Measurements from ENCODE around the gene TMEM231. TPM values are rescaled to one million over a fixed set of nuclear protein-coding genes. Genes with fewer than 3 reads are reported as not detected.

Gene TMEM231
- total and polyA plus RNA-seq, 2 of the 8 experiments (the other 6 are each of a cell fraction or from before 2014, with no cell fraction given) = 8.3 to 26.7 TPM

DNA sequence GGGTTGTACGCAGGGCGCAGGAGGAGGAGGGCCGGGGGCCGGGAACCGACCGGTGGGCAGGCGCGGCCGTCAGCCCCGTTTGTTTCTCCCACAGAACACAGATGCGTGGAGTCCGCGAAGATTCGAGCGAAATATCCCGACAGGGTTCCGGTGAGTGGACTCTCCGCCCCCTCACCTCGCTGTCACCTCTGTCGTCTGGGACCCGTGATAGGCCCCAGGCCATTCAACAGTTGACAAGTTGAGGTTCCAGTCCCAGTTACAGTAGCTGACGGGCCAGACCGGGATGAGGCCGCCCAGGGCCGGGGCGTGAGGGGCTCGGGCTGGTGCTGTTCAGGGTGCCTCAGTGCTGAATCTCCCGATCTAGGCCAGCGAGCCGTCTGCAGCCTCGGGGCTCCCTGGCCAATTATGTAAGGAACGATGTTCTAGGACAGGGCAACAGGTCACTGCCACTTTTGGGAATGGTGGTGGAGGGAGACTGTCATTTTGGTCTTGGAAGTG lies 10.8 kb upstream of the TMEM231 start (continued):
- TF ChIP-seq, protein P1, sequence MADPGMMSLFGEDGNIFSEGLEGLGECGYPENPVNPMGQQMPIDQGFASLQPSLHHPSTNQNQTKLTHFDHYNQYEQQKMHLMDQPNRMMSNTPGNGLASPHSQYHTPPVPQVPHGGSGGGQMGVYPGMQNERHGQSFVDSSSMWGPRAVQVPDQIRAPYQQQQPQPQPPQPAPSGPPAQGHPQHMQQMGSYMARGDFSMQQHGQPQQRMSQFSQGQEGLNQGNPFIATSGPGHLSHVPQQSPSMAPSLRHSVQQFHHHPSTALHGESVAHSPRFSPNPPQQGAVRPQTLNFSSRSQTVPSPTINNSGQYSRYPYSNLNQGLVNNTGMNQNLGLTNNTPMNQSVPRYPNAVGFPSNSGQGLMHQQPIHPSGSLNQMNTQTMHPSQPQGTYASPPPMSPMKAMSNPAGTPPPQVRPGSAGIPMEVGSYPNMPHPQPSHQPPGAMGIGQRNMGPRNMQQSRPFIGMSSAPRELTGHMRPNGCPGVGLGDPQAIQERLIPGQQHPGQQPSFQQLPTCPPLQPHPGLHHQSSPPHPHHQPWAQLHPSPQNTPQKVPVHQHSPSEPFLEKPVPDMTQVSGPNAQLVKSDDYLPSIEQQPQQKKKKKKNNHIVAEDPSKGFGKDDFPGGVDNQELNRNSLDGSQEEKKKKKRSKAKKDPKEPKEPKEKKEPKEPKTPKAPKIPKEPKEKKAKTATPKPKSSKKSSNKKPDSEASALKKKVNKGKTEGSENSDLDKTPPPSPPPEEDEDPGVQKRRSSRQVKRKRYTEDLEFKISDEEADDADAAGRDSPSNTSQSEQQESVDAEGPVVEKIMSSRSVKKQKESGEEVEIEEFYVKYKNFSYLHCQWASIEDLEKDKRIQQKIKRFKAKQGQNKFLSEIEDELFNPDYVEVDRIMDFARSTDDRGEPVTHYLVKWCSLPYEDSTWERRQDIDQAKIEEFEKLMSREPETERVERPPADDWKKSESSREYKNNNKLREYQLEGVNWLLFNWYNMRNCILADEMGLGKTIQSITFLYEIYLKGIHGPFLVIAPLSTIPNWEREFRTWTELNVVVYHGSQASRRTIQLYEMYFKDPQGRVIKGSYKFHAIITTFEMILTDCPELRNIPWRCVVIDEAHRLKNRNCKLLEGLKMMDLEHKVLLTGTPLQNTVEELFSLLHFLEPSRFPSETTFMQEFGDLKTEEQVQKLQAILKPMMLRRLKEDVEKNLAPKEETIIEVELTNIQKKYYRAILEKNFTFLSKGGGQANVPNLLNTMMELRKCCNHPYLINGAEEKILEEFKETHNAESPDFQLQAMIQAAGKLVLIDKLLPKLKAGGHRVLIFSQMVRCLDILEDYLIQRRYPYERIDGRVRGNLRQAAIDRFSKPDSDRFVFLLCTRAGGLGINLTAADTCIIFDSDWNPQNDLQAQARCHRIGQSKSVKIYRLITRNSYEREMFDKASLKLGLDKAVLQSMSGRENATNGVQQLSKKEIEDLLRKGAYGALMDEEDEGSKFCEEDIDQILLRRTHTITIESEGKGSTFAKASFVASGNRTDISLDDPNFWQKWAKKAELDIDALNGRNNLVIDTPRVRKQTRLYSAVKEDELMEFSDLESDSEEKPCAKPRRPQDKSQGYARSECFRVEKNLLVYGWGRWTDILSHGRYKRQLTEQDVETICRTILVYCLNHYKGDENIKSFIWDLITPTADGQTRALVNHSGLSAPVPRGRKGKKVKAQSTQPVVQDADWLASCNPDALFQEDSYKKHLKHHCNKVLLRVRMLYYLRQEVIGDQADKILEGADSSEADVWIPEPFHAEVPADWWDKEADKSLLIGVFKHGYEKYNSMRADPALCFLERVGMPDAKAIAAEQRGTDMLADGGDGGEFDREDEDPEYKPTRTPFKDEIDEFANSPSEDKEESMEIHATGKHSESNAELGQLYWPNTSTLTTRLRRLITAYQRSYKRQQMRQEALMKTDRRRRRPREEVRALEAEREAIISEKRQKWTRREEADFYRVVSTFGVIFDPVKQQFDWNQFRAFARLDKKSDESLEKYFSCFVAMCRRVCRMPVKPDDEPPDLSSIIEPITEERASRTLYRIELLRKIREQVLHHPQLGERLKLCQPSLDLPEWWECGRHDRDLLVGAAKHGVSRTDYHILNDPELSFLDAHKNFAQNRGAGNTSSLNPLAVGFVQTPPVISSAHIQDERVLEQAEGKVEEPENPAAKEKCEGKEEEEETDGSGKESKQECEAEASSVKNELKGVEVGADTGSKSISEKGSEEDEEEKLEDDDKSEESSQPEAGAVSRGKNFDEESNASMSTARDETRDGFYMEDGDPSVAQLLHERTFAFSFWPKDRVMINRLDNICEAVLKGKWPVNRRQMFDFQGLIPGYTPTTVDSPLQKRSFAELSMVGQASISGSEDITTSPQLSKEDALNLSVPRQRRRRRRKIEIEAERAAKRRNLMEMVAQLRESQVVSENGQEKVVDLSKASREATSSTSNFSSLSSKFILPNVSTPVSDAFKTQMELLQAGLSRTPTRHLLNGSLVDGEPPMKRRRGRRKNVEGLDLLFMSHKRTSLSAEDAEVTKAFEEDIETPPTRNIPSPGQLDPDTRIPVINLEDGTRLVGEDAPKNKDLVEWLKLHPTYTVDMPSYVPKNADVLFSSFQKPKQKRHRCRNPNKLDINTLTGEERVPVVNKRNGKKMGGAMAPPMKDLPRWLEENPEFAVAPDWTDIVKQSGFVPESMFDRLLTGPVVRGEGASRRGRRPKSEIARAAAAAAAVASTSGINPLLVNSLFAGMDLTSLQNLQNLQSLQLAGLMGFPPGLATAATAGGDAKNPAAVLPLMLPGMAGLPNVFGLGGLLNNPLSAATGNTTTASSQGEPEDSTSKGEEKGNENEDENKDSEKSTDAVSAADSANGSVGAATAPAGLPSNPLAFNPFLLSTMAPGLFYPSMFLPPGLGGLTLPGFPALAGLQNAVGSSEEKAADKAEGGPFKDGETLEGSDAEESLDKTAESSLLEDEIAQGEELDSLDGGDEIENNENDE (IDR thresholded peaks at IDR 0.05; ENCODE audit: insufficient replicate concordance, low read length) = no peak
- TF ChIP-seq, protein P2, sequence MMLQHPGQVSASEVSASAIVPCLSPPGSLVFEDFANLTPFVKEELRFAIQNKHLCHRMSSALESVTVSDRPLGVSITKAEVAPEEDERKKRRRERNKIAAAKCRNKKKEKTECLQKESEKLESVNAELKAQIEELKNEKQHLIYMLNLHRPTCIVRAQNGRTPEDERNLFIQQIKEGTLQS (IDR thresholded peaks at IDR 0.05; ENCODE audit: insufficient read depth, low read depth, low read length) = no peak
- TF ChIP-seq KDM5A (IDR thresholded peaks at IDR 0.05; ENCODE audit: low read length) = 0 out of 2 replicates have a peak, but pooled peaks have one; percentile 6
- TF ChIP-seq HDAC6 (IDR thresholded peaks at IDR 0.05; ENCODE audit: low read depth, low read length) = no peak
- no peak for TF ChIP-seq POLR2AphosphoS5 (IDR thresholded peaks at IDR 0.05; ENCODE audit: low read depth, low read length)
- no peak for TF ChIP-seq TAF1 (IDR thresholded peaks at IDR 0.05; ENCODE audit: low read depth, low read length)
- TF ChIP-seq SIN3A (conservative IDR thresholded peaks at IDR 0.05 in 1 of 2, IDR thresholded peaks at IDR 0.05 in 1 of 2; ENCODE audit: low read depth in 1 of 2, low read length in 2 of 2) = peak; percentile 55 to 80; a peak in 3 of 4 replicates
